SK-MEL-5 (cell line): ENCODE results near the gene ZNF90. TPM values are rescaled to one million over a fixed set of nuclear protein-coding genes. Genes with fewer than 3 reads are reported as not detected.
"Not testable (repeated sequence)": the region's sequence is repeated elsewhere in the genome, so short reads cannot be mapped to it uniquely, and the experiment has no call there.

ENCODE experiments used
- DNase-seq: peaks from one replicate; pipeline ENCODE4 v3.0.0-alpha.2; 2016; ENCODE audit warnings: low read depth, low spot score
- in situ Hi-C: cut with HindIII; loops from 2 replicates; pipeline ENCODE4 v1.10.0; 2016; ENCODE audit warnings: low sequenced_read_pairs, high pct_unique_total_duplicates, low pct_unique_long_range_greater_than_20kb
- polyA plus RNA-seq, 2 experiments: library from polyadenylated mRNA; depleted of rRNA; stranded (reverse); fragments of >200 nt; gene quantifications; 2 replicates each; pipeline ENCODE4 v1.2.3, GENCODE V29; 2015
- total RNA-seq: library from RNA; depleted of rRNA; stranded (reverse); fragments of >200 nt; shearing (Covaris generic); gene quantifications from 2 replicates; pipeline ENCODE4 v1.2.3, GENCODE V29; 2014; rRNA removed

Gene ZNF90
- 0.77 TPM in 1 of 2 replicates, not detected in the other for total RNA-seq
- polyA plus RNA-seq (2015; cell fraction: cytosol; rRNA removed): 0.06 and 0.12 TPM in 2 replicates
- polyA plus RNA-seq (2015; cell fraction: nucleus; rRNA removed): 0.70 and 1.3 TPM in 2 replicates

GRCh38 chr19:20077791-20078463 is at the start of gene ZNF90:
Gene ZNF90, plus strand, starts transcription at chr19:20078000. Its CDS starts 133 bp downstream, at chr19:20078133.
- in situ Hi-C loops: no loop called here
- peak; percentile 28 for DNase-seq

GRCh38 chr19:20028611-20029010 is 49.2 kb upstream of the ZNF90 start:
- DNase-seq: no peak
- in situ Hi-C loops: no loop called here

- no peak for DNase-seq
- in situ Hi-C loops: no loop called here
Observed at GRCh38 chr19:20035935-20036334, 41.9 kb upstream of the ZNF90 start.

DNA sequence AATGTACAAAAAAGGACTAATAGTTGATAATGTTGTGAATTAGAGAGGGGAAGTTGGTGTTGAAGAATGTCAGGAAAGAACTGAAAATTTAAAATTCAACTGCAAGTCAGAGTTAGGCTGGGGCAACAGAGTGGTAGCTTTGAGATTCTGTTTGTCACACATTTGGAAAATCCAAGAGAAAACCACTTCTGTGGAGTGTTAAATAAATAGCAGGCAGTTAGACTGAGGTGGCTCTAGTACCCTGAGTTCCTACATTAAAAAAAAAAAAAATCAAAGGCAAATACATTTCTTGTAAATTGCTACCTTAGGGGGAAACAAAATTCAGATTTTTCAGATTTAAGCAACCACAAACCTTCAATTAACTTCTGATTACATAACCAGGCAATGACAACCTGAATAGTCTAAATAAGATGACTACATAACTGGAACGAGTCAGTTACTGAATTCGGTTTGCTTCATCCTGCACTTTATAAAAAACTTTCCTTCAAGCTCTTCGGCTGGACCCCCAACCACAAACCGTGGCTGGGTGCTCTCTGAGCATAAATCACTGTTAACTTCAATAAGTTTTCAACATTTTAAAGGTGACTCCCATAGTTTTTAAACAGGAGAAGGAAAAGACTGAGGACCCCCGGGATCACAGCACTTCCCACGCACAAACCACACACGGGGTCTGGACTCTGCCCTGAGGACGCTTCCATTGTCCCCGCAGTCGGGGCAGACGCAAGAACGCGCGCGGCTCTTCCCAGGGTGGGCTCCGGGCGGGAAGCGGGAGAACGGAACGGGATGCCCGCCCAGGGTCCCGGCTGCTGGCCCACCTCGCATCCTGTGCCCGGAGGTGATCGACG is 39.2 kb upstream of the ZNF90 start:
- DNase-seq: no peak
- in situ Hi-C loops: no loop called here

- in situ Hi-C loops: no loop called here
- peak; percentile 39 for DNase-seq
Observed at GRCh38 chr19:20039203-20039723, 38.5 kb upstream of the ZNF90 start, which contains the start of gene ZNF682. Gene ZNF682, minus strand, starts transcription at chr19:20039505. Its CDS starts 160 bp downstream, at chr19:20039345.

DNA sequence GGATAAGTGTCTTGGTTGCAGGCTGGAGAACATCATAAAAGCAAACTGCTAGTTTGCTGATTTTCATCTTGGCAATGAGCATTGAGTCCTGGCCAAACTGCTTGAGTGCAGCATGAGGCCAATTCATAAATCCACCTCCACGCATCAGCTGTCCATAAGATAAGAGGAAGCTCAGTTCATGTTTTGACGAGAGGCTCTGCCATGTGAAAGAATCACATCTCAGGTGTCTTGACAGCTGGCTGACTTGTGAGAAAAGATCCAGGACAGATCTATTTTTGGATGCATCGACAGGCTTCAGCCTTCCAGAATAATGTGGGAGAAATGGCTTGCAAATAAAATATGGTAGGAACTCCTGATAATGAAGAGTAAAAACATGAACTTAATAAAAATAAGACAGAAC is 33.1 kb upstream of the ZNF90 start:
- no peak for DNase-seq
- in situ Hi-C loops: no loop called here

- in situ Hi-C loops, DNase-seq: not testable (repeated sequence)
Observed at GRCh38 chr19:20045742-20046141, 32.1 kb upstream of the ZNF90 start.

- peak; percentile 7 for DNase-seq
Observed at GRCh38 chr19:20051841-20052768, 25.7 kb upstream of the ZNF90 start.

GRCh38 chr19:20058738-20059137 is 19.1 kb upstream of the ZNF90 start:
- in situ Hi-C loops, DNase-seq: not testable (repeated sequence)

More at GRCh38 chr19:20051841-20052768, 25.7 kb upstream of the ZNF90 start:
- in situ Hi-C loops: no loop called here

DNA sequence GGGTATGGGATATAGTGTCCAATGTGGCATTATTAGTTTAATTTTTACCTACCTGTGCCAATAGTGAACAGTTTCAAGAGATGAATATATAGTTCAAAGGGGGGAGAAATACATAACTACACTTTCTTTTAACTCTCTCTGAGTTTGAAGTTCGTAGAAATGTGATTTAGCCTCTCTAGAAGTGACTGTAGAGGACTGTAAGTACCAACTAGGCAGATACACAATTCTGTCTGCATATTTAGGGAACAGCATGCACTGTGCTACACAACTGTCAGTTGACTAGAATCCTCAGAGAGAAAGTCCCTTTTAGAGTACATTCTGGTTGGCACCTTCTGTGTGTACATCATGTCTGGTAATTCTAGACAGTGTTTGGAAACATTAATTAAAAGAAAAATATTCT is 17.5 kb upstream of the ZNF90 start:
- no peak for DNase-seq
- in situ Hi-C loops: no loop called here

DNA sequence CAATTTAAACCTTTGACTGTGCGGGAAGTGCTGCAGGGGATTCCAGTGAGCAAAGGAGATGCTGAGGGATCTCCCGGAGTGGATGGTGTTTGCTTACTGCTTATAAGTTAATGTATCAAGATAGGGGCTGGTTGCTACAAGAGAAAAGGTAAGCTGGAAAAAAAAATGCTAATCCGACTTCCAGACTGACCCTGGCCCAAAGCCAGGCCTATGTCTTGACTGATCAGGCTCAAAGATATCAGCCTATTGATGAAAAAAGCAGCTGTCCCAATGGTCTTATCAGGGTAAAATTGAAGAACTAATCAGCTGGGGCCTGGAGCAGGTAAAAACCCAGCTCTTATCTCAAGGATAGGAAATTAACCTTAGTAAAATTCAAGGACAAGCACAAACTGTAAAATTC is 10.9 kb upstream of the ZNF90 start:
- no peak for DNase-seq
- in situ Hi-C loops: no loop called here

DNA sequence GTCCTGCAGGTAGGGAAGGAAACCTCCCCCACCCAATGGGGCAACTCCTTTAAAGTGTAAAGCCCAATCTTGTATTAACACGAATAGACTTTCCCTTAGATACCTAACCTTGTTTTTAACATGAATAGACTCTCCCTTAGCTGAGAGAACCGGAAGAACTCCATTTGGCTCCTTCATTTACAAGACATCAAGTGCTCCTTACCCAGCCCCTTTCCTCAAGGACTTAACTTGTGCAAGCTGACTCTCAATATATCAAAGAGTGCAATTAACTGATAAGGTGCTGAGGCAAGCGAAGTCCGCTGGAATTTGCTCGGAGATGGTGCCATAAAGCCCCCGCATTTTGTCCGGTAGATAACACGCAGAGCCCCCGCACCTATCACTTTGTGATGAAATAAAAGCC is 9.9 kb upstream of the ZNF90 start:
- in situ Hi-C loops: no loop called here

DNA sequence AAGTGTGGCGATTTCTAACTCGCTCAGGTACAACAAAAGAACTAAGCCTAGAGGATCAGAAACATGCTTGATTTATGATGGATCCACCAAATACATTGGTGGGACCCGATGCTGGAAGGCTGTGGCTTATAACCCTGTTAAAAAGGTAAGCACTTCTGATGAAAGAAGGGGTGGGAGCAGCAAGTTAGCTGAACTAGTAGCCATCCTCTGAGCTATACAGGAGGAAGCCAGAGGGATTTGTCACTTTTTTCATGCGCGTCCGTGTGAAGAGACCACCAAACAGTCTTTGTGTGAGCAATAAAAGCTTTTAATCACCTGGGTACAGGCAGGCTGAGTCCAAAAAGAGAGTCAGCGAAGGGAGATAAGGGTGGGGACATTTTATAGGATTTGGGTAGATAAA is 9.2 kb upstream of the ZNF90 start:
- in situ Hi-C loops, DNase-seq: not testable (repeated sequence)

More for the DNA sequence above, 9.9 kb upstream of the ZNF90 start:
- no peak for DNase-seq

- DNase-seq: no peak
- in situ Hi-C loops: no loop called here
Observed at GRCh38 chr19:20070691-20071090, 7.1 kb upstream of the ZNF90 start.

- in situ Hi-C loops: no loop called here
- DNase-seq: no peak
Observed at GRCh38 chr19:20072936-20073335, 4.9 kb upstream of the ZNF90 start.

GRCh38 chr19:20078581-20079031 is 806 bp downstream of the ZNF90 start:
- in situ Hi-C loops: no loop called here
- no peak for DNase-seq

DNA sequence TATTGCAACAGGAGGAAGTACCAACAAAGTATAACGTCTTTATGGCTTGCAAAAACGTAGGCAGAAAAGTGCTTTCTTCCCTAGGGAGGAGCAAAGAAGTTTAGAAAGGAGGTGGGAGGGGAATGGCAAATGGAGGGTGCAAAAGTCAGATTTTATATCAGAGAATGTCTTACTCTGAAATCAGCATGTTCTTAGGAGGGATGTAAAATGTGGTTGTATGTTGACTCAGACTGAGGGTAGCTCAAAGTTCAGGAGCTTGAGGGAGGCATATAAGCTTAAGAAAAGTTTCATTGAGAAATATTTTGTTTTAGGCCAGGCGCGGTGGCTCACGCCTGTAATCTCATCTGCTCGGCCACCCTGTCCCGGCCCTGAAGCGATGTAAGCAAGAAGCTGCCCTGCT is 1.7 kb downstream of the ZNF90 start:
- in situ Hi-C loops: no loop called here
- DNase-seq: no peak
